OCI-LY7 (cell line): ENCODE measurements around the gene PSMD6. TPM values are rescaled to one million over a fixed set of nuclear protein-coding genes. Genes with fewer than 3 reads are reported as not detected.

Source experiments
- BruUV-seq: library from RNA; stranded (reverse); fragments of 400-500 nt; replicated peaks from 2 replicates; lab custom pipeline; 2021; lab: Mats Ljungman, UMichigan
- CTCF ChIA-PET: fragments of 300-600 bp; sonication (Branson Sonifier 250); formaldehyde crosslinking; loops from one replicate; lab custom pipeline; 2022; ENCODE audit warnings: antibody characterized with exemption; ENCODE audit not compliant: unreplicated experiment; lab: Charles Lee
- POLR2A ChIA-PET: fragments of 300-600 bp; sonication (Branson Sonifier 250); formaldehyde crosslinking; loops from one replicate; lab custom pipeline; 2022; ENCODE audit warnings: antibody characterized with exemption; lab: Charles Lee
- DNase-seq: peaks from one replicate; pipeline ENCODE4 v3.0.0-alpha.2; 2015; ENCODE audit warnings: low spot score
- H2AFZ ChIP-seq: fragments of 200-600 bp; sonication (generic), shearing (Covaris generic); 2 replicates; pipeline ENCODE4 v1.6.1; 2014; ENCODE audit warnings: mild to moderate bottlenecking, antibody characterized with exemption, low read length, moderate library complexity
- H3K27ac ChIP-seq: fragments of 200-600 bp; sonication (generic); 2 replicates; pipeline ENCODE4 v1.5.1; 2014; ENCODE audit warnings: mixed run types, low read depth, mild to moderate bottlenecking, moderate library complexity, low read length, inconsistent platforms; ENCODE audit not compliant: poor library complexity, severe bottlenecking
- H3K36me3 ChIP-seq: fragments of 200-600 bp; sonication (generic); 2 replicates; pipeline ENCODE4 v1.6.1; 2014; ENCODE audit warnings: mild to moderate bottlenecking, antibody characterized with exemption, low read length, moderate library complexity, mixed read lengths; ENCODE audit not compliant: insufficient read depth
- H3K4me1 ChIP-seq: fragments of 200-600 bp; sonication (generic); 2 replicates; pipeline ENCODE4 v1.5.1; 2014; ENCODE audit warnings: mild to moderate bottlenecking, low read length; ENCODE audit not compliant: insufficient read depth, poor library complexity, severe bottlenecking
- H3K4me2 ChIP-seq: fragments of 200-600 bp; sonication (generic); 2 replicates; pipeline ENCODE4 v1.6.1; 2014; ENCODE audit warnings: mild to moderate bottlenecking, low read length
- H3K4me3 ChIP-seq: fragments of 200-600 bp; sonication (generic); 2 replicates; pipeline ENCODE4 v1.5.1; 2014; ENCODE audit warnings: mild to moderate bottlenecking, low read depth, low read length; ENCODE audit not compliant: poor library complexity, severe bottlenecking
- H3K79me2 ChIP-seq: fragments of 200-600 bp; sonication (generic); 2 replicates; pipeline ENCODE4 v1.6.1; 2016; ENCODE audit warnings: low read depth, mild to moderate bottlenecking, low read length, moderate library complexity, mixed read lengths; ENCODE audit not compliant: insufficient read depth
- H3K9me2 ChIP-seq: fragments of 200-600 bp; sonication (generic); 2 replicates; pipeline ENCODE4 v1.6.1; 2016; ENCODE audit warnings: mild to moderate bottlenecking, low read length, mixed read lengths; ENCODE audit not compliant: insufficient read depth
- H3K9me3 ChIP-seq: fragments of 200-600 bp; sonication (generic); 2 replicates; pipeline ENCODE4 v1.6.1; 2014; ENCODE audit warnings: mild to moderate bottlenecking, mixed run types, low read length, mixed read lengths
- H4K20me1 ChIP-seq: fragments of 200-600 bp; sonication (generic); 2 replicates; pipeline ENCODE4 v1.6.1; 2014; ENCODE audit warnings: mild to moderate bottlenecking, antibody characterized with exemption, low read length, moderate library complexity, mixed read lengths; ENCODE audit not compliant: insufficient read depth
- CTCF ChIP-seq: fragments of 200-600 bp; sonication (generic); conservative IDR thresholded peaks from 2 replicates; pipeline ENCODE4 v1.5.1; 2014; ENCODE audit warnings: mild to moderate bottlenecking, antibody characterized with exemption, low read length, moderate library complexity, mixed read lengths
- EZH2phosphoT487 ChIP-seq: fragments of 200-600 bp; sonication (generic); IDR thresholded peaks from 2 replicates; pipeline ENCODE4 v1.6.1; 2018; ENCODE audit warnings: low read depth, borderline replicate concordance, mild to moderate bottlenecking, mixed run types, antibody characterized with exemption, low read length, moderate library complexity, mixed read lengths
- intact Hi-C: fragments of 100-400 bp; cut with micrococcal nuclease; formaldehyde crosslinking; loops from one replicate; pipeline ENCODE4 v1.10.0; 2022; ENCODE audit not compliant: unreplicated experiment
- total RNA-seq, 2 experiments: library from RNA; depleted of rRNA in 1 of 2; stranded (reverse); fragments of >200 nt in 1 of 2; shearing (Covaris generic) in 1 of 2; gene quantifications; 2 replicates each; pipeline ENCODE4 v1.2.3, GENCODE V29; 2014 to 2022

PSMD6 gene
- total RNA-seq, 2 experiments from 2014 or later, result 65.2 to 106 TPM

GRCh38 chr3:64054488-64054887, 31.2 kb upstream of the PSMD6 start:
- no peak overlapping the region for H3K4me2 ChIP-seq
- intact Hi-C loops, result no loop called here
- BruUV-seq, result no TSS peak
- no peaks in the 10 kb centered on the region for H3K4me1 ChIP-seq
- no peaks in the 10 kb centered on the region for H3K79me2 ChIP-seq
- H3K9me3 ChIP-seq, result no peaks in the 10 kb centered on the region
- ChIA-PET POLR2A (interaction anchor here (0.8 to 1.6 kb wide), 2 partner anchors 15 to 82 kb away, joined by 5 to 6 read pairs; no protein-coding TSS in a partner anchor), CTCF (no interaction called here)
- no peak overlapping the region for H3K27ac ChIP-seq
- H4K20me1 ChIP-seq, result no peaks in the 10 kb centered on the region
- no peaks in the 10 kb centered on the region for H3K36me3 ChIP-seq
- no peak overlapping the region for H2AFZ ChIP-seq
- DNase-seq, result no peak
- no peaks in the 10 kb centered on the region for H3K9me2 ChIP-seq
- TF ChIP-seq CTCF (no peak), EZH2phosphoT487 (no peak)
- H3K4me3 ChIP-seq, result no peak overlapping the region

GRCh38 chr3:64053581-64053980, 30.3 kb upstream of the PSMD6 start:
- TF ChIP-seq EZH2phosphoT487 (no peak), CTCF (no peak)
- H2AFZ ChIP-seq, result no peak overlapping the region
- H3K27ac ChIP-seq, result no peak overlapping the region
- no TSS peak for BruUV-seq
- CTCF ChIA-PET, result no interaction called here
- no peak overlapping the region for H3K4me2 ChIP-seq
- H4K20me1 ChIP-seq, result no peaks in the 10 kb centered on the region
- H3K79me2 ChIP-seq, result no peaks in the 10 kb centered on the region
- no peaks in the 10 kb centered on the region for H3K4me1 ChIP-seq
- POLR2A ChIA-PET, result interaction anchor here (1.6 kb wide), 1 partner anchor 14 kb away, joined by 5 read pairs; no protein-coding TSS in a partner anchor
- H3K9me2 ChIP-seq, result no peaks in the 10 kb centered on the region
- intact Hi-C loops, result no loop called here
- no peak overlapping the region for H3K4me3 ChIP-seq
- no peaks in the 10 kb centered on the region for H3K9me3 ChIP-seq
- no peak for DNase-seq
- no peaks in the 10 kb centered on the region for H3K36me3 ChIP-seq

GRCh38 chr3:64053117-64053516, 29.8 kb upstream of the PSMD6 start:
- Histone ChIP-seq H3K4me1 (no peaks in the 10 kb centered on the region), H3K4me3 (no peak overlapping the region), H4K20me1 (no peaks in the 10 kb centered on the region), H3K9me2 (no peaks in the 10 kb centered on the region), H3K27ac (no peak overlapping the region), H3K9me3 (no peaks in the 10 kb centered on the region), H3K79me2 (no peaks in the 10 kb centered on the region), H3K4me2 (no peak overlapping the region), H3K36me3 (no peaks in the 10 kb centered on the region), H2AFZ (no peak overlapping the region)
- POLR2A ChIA-PET, result interaction anchor here (1.6 kb wide), 1 partner anchor 14 kb away, joined by 5 read pairs; no protein-coding TSS in a partner anchor
- no peak for DNase-seq
- TF ChIP-seq EZH2phosphoT487, result no peak
- no peak for TF ChIP-seq CTCF
- BruUV-seq, result no TSS peak
- intact Hi-C loops, result no loop called here
- CTCF ChIA-PET, result no interaction called here
